NCI-H1436 treated with DMSO at 0.1 percent for 48 hours (cell line): ENCODE measurements around the gene VSIR.

ENCODE experiments used
- DNase-seq: peaks from one replicate; lab custom pipeline; 2025; lab: John Stamatoyannopoulos, UW

VSIR gene

GRCh38 chr10:71712572-71713134, 60.7 kb downstream of the VSIR start:
- DNase-seq: no peak

- no peak for DNase-seq
These were observed 61.1 kb downstream of the VSIR start for GRCh38 chr10:71712170-71712569.

GRCh38 chr10:71711052-71711623, 62.2 kb downstream of the VSIR start:
- DNase-seq: no peak

- no peak for DNase-seq
These were observed 62.8 kb downstream of the VSIR start for GRCh38 chr10:71710519-71710918.

- no peak for DNase-seq
These were observed 64.1 kb downstream of the VSIR start for GRCh38 chr10:71708897-71709882.

- no peak for DNase-seq
These were observed 65.0 kb downstream of the VSIR start for GRCh38 chr10:71708301-71708703.

GRCh38 chr10:71707240-71707789, 66.0 kb downstream of the VSIR start:
- DNase-seq: no peak

- no peak for DNase-seq
These were observed 66.9 kb downstream of the VSIR start for GRCh38 chr10:71706216-71707121.

GRCh38 chr10:71705582-71705981, 67.7 kb downstream of the VSIR start:
- DNase-seq: no peak

GRCh38 chr10:71704816-71705215, 68.5 kb downstream of the VSIR start:
- DNase-seq: no peak

- no peak for DNase-seq
These were observed 69.7 kb downstream of the VSIR start for GRCh38 chr10:71703577-71703976.

GRCh38 chr10:71701496-71702132, 71.7 kb downstream of the VSIR start:
- no peak for DNase-seq

- no peak for DNase-seq
These were observed 72.5 kb downstream of the VSIR start for GRCh38 chr10:71700731-71701368.

- no peak for DNase-seq
These were observed 74.6 kb downstream of the VSIR start for GRCh38 chr10:71698737-71699136.

GRCh38 chr10:71697938-71698709, 75.2 kb downstream of the VSIR start:
- no peak for DNase-seq
